Measurements from ENCODE around the gene NHERF2.
A peak's percentile ranks its signal among the peaks of the same experiment; 100 is the strongest.

NHERF2 gene

GRCh38 chr16:2047330-2048115 is 20.8 kb downstream of the NHERF2 start, which contains the start of the genes NTHL1 and TSC2:
Gene NTHL1 (minus strand): TSS chr16:2047834. CDS start chr16:2047823, 11 bp downstream.
Gene TSC2 (plus strand): TSS chr16:2047985. CDS start chr16:2048616, 631 bp downstream.
- H3K4me3 Mint-ChIP-seq, result peak within 1 kb of the TSS; percentile 88
- ATAC-seq (replicated peaks; ENCODE audit: extremely low read depth, poor library complexity, severe bottlenecking), result peak; percentile 97
- peak; percentile 81 to 83 for DNase-seq (ENCODE audit: low spot score in 2 of 2)
- H3K36me3 Mint-ChIP-seq (ENCODE audit: insufficient read depth), result peaks cover 16% of the 10 kb centered on the region
- peak within 1 kb of the TSS; percentile 77 for H3K27ac Mint-ChIP-seq (ENCODE audit: low read depth)
- H3K4me1 Mint-ChIP-seq, result peaks cover 24% of the 10 kb centered on the region
- H3K9me3 Mint-ChIP-seq, result no peaks in the 10 kb centered on the region
- H3K27me3 Mint-ChIP-seq, result no peaks in the 10 kb centered on the region

DNA sequence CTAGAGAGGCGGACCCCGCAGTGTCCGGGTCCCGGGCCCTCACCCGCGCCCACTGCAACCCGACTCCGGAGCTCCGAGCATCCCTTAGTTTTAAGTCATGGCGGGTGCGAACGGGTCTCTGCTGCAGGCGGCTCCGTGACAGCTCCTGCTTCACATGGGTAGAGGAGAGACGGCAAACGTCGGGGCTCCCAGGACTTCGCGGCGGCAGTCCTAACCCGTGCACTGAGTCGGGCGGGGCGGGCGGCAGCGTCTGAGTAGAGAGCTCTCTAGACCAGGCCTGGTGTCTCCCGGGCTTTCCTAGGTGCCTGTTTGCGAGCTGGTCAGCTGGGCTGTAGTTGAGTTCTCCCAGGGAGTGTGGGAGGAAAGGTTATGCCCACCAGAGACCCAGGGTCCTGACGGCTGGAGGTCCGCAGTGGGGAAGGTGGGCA is 21.4 kb downstream of the NHERF2 start:
- Mint-ChIP-seq H3K27me3 (no peaks in the 10 kb centered on the region), H3K27ac (ENCODE audit: low read depth) (peak overlapping the region; percentile 77), H3K9me3 (no peaks in the 10 kb centered on the region), H3K4me1 (peaks cover 27% of the 10 kb centered on the region), H3K36me3 (ENCODE audit: insufficient read depth) (peaks cover 16% of the 10 kb centered on the region), H3K4me3 (peak overlapping the region; percentile 88)
- DNase-seq (ENCODE audit: low spot score in 2 of 2), result no peak
- ATAC-seq (replicated peaks; ENCODE audit: extremely low read depth, poor library complexity, severe bottlenecking), result peak; percentile 33

DNA sequence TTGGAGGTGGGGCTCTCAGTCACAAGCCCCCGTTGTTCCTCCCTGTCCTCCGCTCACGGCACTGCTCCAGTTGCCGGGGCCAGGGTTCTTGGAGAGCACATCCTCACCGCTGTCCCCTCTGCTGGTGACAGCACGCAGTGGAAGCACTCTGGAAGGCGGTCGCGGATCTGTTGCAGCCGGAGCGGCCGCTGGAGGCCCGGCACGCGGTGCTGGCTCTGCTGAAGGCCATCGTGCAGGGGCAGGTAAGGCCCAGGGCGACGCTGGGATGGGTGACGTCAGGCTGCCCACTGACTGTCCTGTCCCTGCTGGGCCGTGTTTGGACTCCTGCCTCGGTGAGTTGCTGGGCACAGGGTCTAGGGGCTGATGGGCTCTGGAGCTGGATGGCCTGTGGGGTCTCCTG is 26.5 kb downstream of the NHERF2 start:
- Mint-ChIP-seq H3K27me3 (no peaks in the 10 kb centered on the region), H3K36me3 (ENCODE audit: insufficient read depth) (peaks cover 30% of the 10 kb centered on the region), H3K4me3 (no peak overlapping the region), H3K9me3 (no peaks in the 10 kb centered on the region), H3K27ac (ENCODE audit: low read depth) (no peak overlapping the region), H3K4me1 (peaks cover 11% of the 10 kb centered on the region)
- ATAC-seq (replicated peaks; ENCODE audit: extremely low read depth, poor library complexity, severe bottlenecking) (no peak), DNase-seq (ENCODE audit: low spot score in 2 of 2) (no peak)

- H3K36me3 Mint-ChIP-seq (ENCODE audit: insufficient read depth), result peaks cover 30% of the 10 kb centered on the region
- no peak for DNase-seq (ENCODE audit: low spot score in 2 of 2)
- H3K27me3 Mint-ChIP-seq, result no peaks in the 10 kb centered on the region
- H3K4me3 Mint-ChIP-seq, result no peak overlapping the region
- no peak for ATAC-seq (replicated peaks; ENCODE audit: extremely low read depth, poor library complexity, severe bottlenecking)
- H3K9me3 Mint-ChIP-seq, result no peaks in the 10 kb centered on the region
- H3K27ac Mint-ChIP-seq (ENCODE audit: low read depth), result no peak overlapping the region
- peaks cover 5% of the 10 kb centered on the region for H3K4me1 Mint-ChIP-seq
These were observed 27.2 kb downstream of the NHERF2 start for GRCh38 chr16:2053897-2054296.

DNA sequence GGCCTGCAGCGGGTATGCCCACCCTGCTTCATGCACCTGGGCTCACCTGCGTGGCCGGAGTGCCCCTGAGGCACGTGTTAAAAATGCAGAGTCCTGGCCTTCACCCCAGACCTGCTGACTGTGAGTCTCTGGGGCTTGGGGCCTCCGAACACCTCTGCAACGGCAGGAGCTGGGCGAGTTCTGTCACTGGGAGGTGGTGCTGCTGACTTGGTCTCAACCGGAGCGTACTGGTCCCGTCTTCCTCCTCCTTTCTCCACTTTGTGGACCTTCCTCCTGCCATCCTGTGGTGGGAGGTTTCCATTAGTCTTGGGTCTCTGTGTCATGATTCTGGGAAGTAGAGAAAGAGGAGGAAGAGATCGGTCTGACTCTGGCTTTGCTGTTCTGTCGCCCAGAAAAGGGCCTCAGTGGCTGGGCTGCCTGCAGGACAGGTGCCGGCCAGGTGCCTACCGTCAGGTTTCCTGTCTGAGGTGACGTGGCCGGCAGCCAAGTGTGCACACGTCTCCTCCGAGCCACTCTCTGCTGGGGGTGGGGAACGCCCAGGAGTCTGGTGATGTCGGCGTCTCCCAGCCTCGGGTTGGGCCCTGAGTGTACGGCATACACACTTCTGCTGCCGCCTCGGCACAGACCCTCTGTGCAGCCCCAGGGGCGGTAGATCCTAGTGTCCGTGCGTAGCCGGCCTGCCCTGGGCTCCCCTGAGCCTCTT is 28.0 kb downstream of the NHERF2 start:
- peaks cover 5% of the 10 kb centered on the region for H3K4me1 Mint-ChIP-seq
- H3K27ac Mint-ChIP-seq (ENCODE audit: low read depth), result no peak overlapping the region
- no peaks in the 10 kb centered on the region for H3K27me3 Mint-ChIP-seq
- H3K36me3 Mint-ChIP-seq (ENCODE audit: insufficient read depth), result peaks cover 28% of the 10 kb centered on the region
- no peaks in the 10 kb centered on the region for H3K9me3 Mint-ChIP-seq
- ATAC-seq (replicated peaks; ENCODE audit: extremely low read depth, poor library complexity, severe bottlenecking) (no peak), DNase-seq (ENCODE audit: low spot score in 2 of 2) (no peak)
- no peak overlapping the region for H3K4me3 Mint-ChIP-seq

GRCh38 chr16:2056077-2056476 is 29.4 kb downstream of the NHERF2 start:
- DNase-seq (ENCODE audit: low spot score in 2 of 2) (no peak), ATAC-seq (replicated peaks; ENCODE audit: extremely low read depth, poor library complexity, severe bottlenecking) (no peak)
- no peaks in the 10 kb centered on the region for H3K9me3 Mint-ChIP-seq
- H3K27ac Mint-ChIP-seq (ENCODE audit: low read depth), result no peak overlapping the region
- H3K27me3 Mint-ChIP-seq, result no peaks in the 10 kb centered on the region
- H3K36me3 Mint-ChIP-seq (ENCODE audit: insufficient read depth), result peaks cover 27% of the 10 kb centered on the region
- no peak overlapping the region for H3K4me3 Mint-ChIP-seq
- H3K4me1 Mint-ChIP-seq, result peaks cover 5% of the 10 kb centered on the region

DNA sequence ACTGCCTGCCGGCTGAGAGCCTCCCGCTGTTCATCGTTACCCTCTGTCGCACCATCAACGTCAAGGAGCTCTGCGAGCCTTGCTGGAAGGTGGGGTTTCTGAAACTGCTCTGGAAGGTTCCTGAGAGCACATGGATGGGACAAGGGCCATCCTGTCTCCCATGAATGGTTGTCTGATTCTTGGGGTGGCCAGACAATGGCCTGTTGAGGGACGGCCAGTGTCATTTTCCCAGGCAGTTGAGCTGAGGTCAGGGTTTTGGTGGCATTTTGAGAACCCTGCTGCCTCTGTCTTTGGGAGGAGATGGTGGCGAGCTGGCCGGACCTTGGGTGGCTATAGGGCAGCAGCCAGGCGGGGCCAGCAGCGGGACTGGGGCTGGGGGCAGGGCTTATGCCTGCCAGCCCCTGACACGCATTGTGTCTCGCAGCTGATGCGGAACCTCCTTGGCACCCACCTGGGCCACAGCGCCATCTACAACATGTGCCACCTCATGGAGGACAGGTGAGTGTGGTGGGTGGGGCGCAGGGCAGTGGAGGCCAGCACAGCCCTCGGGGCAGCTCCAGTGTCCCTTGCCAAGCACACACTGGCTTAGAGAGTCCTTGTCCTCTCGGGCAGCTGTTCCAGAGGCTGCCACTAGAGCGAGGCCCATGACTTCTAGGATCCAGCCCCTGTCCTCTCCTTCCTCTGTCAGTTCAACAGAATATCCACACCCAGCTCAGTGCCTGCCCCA is 30.1 kb downstream of the NHERF2 start:
- H3K4me3 Mint-ChIP-seq, result no peak overlapping the region
- H3K4me1 Mint-ChIP-seq, result peaks cover 5% of the 10 kb centered on the region
- H3K27me3 Mint-ChIP-seq, result no peaks in the 10 kb centered on the region
- H3K27ac Mint-ChIP-seq (ENCODE audit: low read depth), result no peak overlapping the region
- DNase-seq (ENCODE audit: low spot score in 2 of 2) (no peak), ATAC-seq (replicated peaks; ENCODE audit: extremely low read depth, poor library complexity, severe bottlenecking) (no peak)
- H3K36me3 Mint-ChIP-seq (ENCODE audit: insufficient read depth), result peaks cover 21% of the 10 kb centered on the region
- H3K9me3 Mint-ChIP-seq, result no peaks in the 10 kb centered on the region

DNA sequence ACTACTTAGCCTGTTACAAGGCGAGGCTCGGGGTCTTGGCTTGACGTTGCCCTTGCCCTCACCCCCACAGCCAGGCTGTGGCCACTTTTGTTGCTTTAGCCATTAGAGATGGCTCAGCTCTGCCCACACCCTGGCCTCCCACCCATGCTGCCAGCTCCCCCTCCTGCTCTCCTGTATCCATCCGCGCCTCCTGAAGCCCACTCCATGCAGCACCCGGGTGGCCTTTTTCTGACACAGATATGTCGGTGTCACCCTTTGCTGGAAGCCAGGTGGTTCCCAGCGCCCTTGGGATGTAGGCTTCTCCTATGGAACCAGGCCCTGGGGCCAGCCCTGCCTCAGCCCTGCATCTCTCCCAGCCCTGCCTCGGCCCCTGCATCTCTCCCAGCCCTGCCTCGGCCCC is 30.7 kb downstream of the NHERF2 start:
- no peak for ATAC-seq (replicated peaks; ENCODE audit: extremely low read depth, poor library complexity, severe bottlenecking)
- peaks cover 19% of the 10 kb centered on the region for H3K36me3 Mint-ChIP-seq (ENCODE audit: insufficient read depth)
- no peak for DNase-seq (ENCODE audit: low spot score in 2 of 2)
- H3K9me3 Mint-ChIP-seq, result no peaks in the 10 kb centered on the region
- peaks cover 3% of the 10 kb centered on the region for H3K4me1 Mint-ChIP-seq
- no peak overlapping the region for H3K27ac Mint-ChIP-seq (ENCODE audit: low read depth)
- no peaks in the 10 kb centered on the region for H3K27me3 Mint-ChIP-seq
- no peak overlapping the region for H3K4me3 Mint-ChIP-seq

- peaks cover 19% of the 10 kb centered on the region for H3K36me3 Mint-ChIP-seq (ENCODE audit: insufficient read depth)
- H3K27ac Mint-ChIP-seq (ENCODE audit: low read depth), result no peak overlapping the region
- H3K9me3 Mint-ChIP-seq, result no peaks in the 10 kb centered on the region
- H3K27me3 Mint-ChIP-seq, result no peaks in the 10 kb centered on the region
- H3K4me1 Mint-ChIP-seq, result no peaks in the 10 kb centered on the region
- no peak overlapping the region for H3K4me3 Mint-ChIP-seq
- no peak for ATAC-seq (replicated peaks; ENCODE audit: extremely low read depth, poor library complexity, severe bottlenecking)
- DNase-seq (ENCODE audit: low spot score in 2 of 2), result no peak
These were observed 31.7 kb downstream of the NHERF2 start for GRCh38 chr16:2058420-2058819.

GRCh38 chr16:2058872-2059271 is 32.2 kb downstream of the NHERF2 start:
- Mint-ChIP-seq H3K27me3 (no peaks in the 10 kb centered on the region), H3K36me3 (ENCODE audit: insufficient read depth) (peaks cover 18% of the 10 kb centered on the region), H3K9me3 (no peaks in the 10 kb centered on the region), H3K4me3 (no peak overlapping the region), H3K4me1 (no peaks in the 10 kb centered on the region), H3K27ac (ENCODE audit: low read depth) (no peak overlapping the region)
- DNase-seq (ENCODE audit: low spot score in 2 of 2) (no peak), ATAC-seq (replicated peaks; ENCODE audit: extremely low read depth, poor library complexity, severe bottlenecking) (no peak)

DNA sequence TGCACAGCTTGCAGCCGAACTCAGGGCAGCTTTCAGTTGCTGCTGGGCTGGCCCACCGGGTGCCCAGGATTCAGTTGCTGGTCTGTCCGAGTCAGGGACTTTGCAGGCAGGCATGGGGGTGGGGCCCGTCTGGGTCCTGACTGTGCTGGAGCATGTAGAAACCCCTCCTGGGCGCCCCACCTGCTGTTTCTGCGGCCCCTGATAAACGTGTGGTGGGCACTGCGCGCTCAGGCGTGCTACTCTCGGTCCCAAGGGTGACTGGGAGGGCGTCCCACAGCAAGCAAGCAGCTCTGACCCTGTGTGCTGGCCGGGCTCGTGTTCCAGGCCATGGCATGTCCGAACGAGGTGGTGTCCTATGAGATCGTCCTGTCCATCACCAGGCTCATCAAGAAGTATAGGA is 33.6 kb downstream of the NHERF2 start:
- Mint-ChIP-seq H3K36me3 (ENCODE audit: insufficient read depth) (peaks cover 16% of the 10 kb centered on the region), H3K4me1 (no peaks in the 10 kb centered on the region)

DNA sequence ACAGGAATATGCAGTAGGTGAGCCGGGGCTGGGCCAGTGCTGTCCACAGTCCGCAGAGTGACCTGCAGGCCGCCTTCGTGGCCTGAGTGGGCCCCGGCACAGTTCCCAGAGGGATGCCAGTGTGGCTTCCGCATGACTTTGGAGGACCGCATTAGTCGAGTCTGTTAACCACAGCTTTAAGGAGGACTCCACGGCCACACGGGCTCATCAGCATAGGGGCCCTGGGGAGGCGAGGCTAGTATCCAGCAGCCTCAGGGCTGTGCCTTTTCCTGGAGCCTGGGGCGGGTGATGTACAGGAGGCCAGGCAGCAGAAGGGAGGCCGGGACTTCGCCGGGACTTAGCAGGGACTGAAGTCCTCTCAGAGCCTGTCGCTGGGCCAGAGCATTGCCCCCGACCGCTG is 34.3 kb downstream of the NHERF2 start:
- Mint-ChIP-seq H3K27ac (ENCODE audit: low read depth) (no peak overlapping the region), H3K9me3 (no peaks in the 10 kb centered on the region), H3K27me3 (no peaks in the 10 kb centered on the region), H3K4me3 (no peak overlapping the region), H3K4me1 (peaks cover 3% of the 10 kb centered on the region), H3K36me3 (ENCODE audit: insufficient read depth) (peaks cover 13% of the 10 kb centered on the region)
- no peak for ATAC-seq (replicated peaks; ENCODE audit: extremely low read depth, poor library complexity, severe bottlenecking)
- DNase-seq (ENCODE audit: low spot score in 2 of 2), result no peak

More for the DNA sequence above, 33.6 kb downstream of the NHERF2 start:
- no peak overlapping the region for H3K4me3 Mint-ChIP-seq
- H3K27ac Mint-ChIP-seq (ENCODE audit: low read depth), result no peak overlapping the region
- no peaks in the 10 kb centered on the region for H3K27me3 Mint-ChIP-seq
- no peak for DNase-seq (ENCODE audit: low spot score in 2 of 2)
- ATAC-seq (replicated peaks; ENCODE audit: extremely low read depth, poor library complexity, severe bottlenecking), result no peak
- no peaks in the 10 kb centered on the region for H3K9me3 Mint-ChIP-seq

All from central memory CD8-positive, alpha-beta T cell (primary cell).